HEK293 (cell line): ENCODE results near the gene MICU1.
A peak's percentile ranks its signal among the peaks of the same experiment; 100 is the strongest.

Source experiments
- CTCF ChIP-seq: fragments of 450-650 bp; formaldehyde crosslinking; IDR thresholded peaks from 2 replicates; pipeline ENCODE4 v1.5.1; 2016; ENCODE audit warnings: missing biosample characterization, missing genetic modification characterization
- GLIS1 ChIP-seq: fragments of 450-650 bp; formaldehyde crosslinking; IDR thresholded peaks from 2 replicates; pipeline ENCODE4 v1.5.1; 2016; ENCODE audit warnings: missing biosample characterization, missing genetic modification characterization
- HIC1 ChIP-seq: fragments of 450-650 bp; formaldehyde crosslinking; IDR thresholded peaks from 2 replicates; pipeline ENCODE4 v1.5.1; 2016; ENCODE audit warnings: missing biosample characterization, missing genetic modification characterization
- IKZF3 ChIP-seq: fragments of 450-650 bp; IDR thresholded peaks from 2 replicates; pipeline ENCODE4 v1.5.0; 2018; ENCODE audit warnings: missing biosample characterization, mild to moderate bottlenecking, missing genetic modification characterization, moderate library complexity
- KLF7 ChIP-seq: fragments of 450-650 bp; formaldehyde crosslinking; IDR thresholded peaks from 2 replicates; pipeline ENCODE4 v1.5.1; 2016; ENCODE audit warnings: missing biosample characterization, missing genetic modification characterization, borderline replicate concordance
- OSR2 ChIP-seq: fragments of 450-650 bp; formaldehyde crosslinking; IDR thresholded peaks from 2 replicates; pipeline ENCODE4 v1.5.1; 2016; ENCODE audit warnings: missing biosample characterization, missing genetic modification characterization
- REPIN1 ChIP-seq: fragments of 450-650 bp; formaldehyde crosslinking; IDR thresholded peaks from 2 replicates; pipeline ENCODE4 v1.5.1; 2017; ENCODE audit warnings: missing biosample characterization, missing genetic modification characterization, low read depth
- SCRT2 ChIP-seq: fragments of 450-650 bp; formaldehyde crosslinking; IDR thresholded peaks from 2 replicates; pipeline ENCODE4 v1.5.1; 2016; ENCODE audit warnings: missing biosample characterization, missing genetic modification characterization
- WT1 ChIP-seq: fragments of 450-650 bp; formaldehyde crosslinking; IDR thresholded peaks from 2 replicates; pipeline ENCODE4 v1.5.1; 2016; ENCODE audit warnings: missing biosample characterization, missing genetic modification characterization
- ZBTB20 ChIP-seq: fragments of 450-650 bp; formaldehyde crosslinking; IDR thresholded peaks from 2 replicates; pipeline ENCODE4 v1.5.1; 2016; ENCODE audit warnings: missing biosample characterization, missing genetic modification characterization
- ZBTB8A ChIP-seq: fragments of 450-650 bp; formaldehyde crosslinking; IDR thresholded peaks from 2 replicates; pipeline ENCODE4 v1.5.1; 2016; ENCODE audit warnings: missing biosample characterization, missing genetic modification characterization
- ZFP69B ChIP-seq: fragments of 450-650 bp; formaldehyde crosslinking; IDR thresholded peaks from 2 replicates; pipeline ENCODE4 v1.5.1; 2016; ENCODE audit warnings: missing biosample characterization, missing genetic modification characterization
- ZIC2 ChIP-seq: fragments of 450-650 bp; formaldehyde crosslinking; IDR thresholded peaks from 2 replicates; pipeline ENCODE4 v1.5.1; 2016; ENCODE audit warnings: missing biosample characterization, missing genetic modification characterization
- ZNF335 ChIP-seq: fragments of 450-650 bp; formaldehyde crosslinking; conservative IDR thresholded peaks from 2 replicates; pipeline ENCODE4 v1.5.1; 2016; ENCODE audit warnings: missing biosample characterization, missing genetic modification characterization
- ZNF341 ChIP-seq: fragments of 450-650 bp; formaldehyde crosslinking; IDR thresholded peaks from 2 replicates; pipeline ENCODE4; 2016; ENCODE audit warnings: low read depth, missing biosample characterization, missing genetic modification characterization
- ZNF354C ChIP-seq: fragments of 450-650 bp; formaldehyde crosslinking; IDR thresholded peaks from 2 replicates; pipeline ENCODE4 v1.5.1; 2016; ENCODE audit warnings: missing biosample characterization, missing genetic modification characterization, low read depth, borderline replicate concordance
- ZNF366 ChIP-seq: fragments of 450-650 bp; formaldehyde crosslinking; conservative IDR thresholded peaks from 2 replicates; pipeline ENCODE4 v1.5.1; 2016; ENCODE audit warnings: missing biosample characterization, missing genetic modification characterization
- ZNF48 ChIP-seq: fragments of 450-650 bp; formaldehyde crosslinking; IDR thresholded peaks from 2 replicates; pipeline ENCODE4 v1.5.1; 2016; ENCODE audit warnings: missing biosample characterization, missing genetic modification characterization
- ZNF558 ChIP-seq: fragments of 450-650 bp; formaldehyde crosslinking; IDR thresholded peaks from 2 replicates; pipeline ENCODE4 v1.5.1; 2016; ENCODE audit warnings: missing biosample characterization, missing genetic modification characterization
- ZNF623 ChIP-seq: fragments of 450-650 bp; formaldehyde crosslinking; IDR thresholded peaks from 2 replicates; pipeline ENCODE4 v1.5.1; 2016; ENCODE audit warnings: missing biosample characterization, missing genetic modification characterization
- ZNF76 ChIP-seq: fragments of 450-650 bp; formaldehyde crosslinking; IDR thresholded peaks from 2 replicates; pipeline ENCODE4; 2016; ENCODE audit warnings: low read depth, missing biosample characterization, missing genetic modification characterization, borderline replicate concordance
- ZSCAN23 ChIP-seq: fragments of 450-650 bp; formaldehyde crosslinking; IDR thresholded peaks from 2 replicates; pipeline ENCODE4 v1.5.1; 2016; ENCODE audit warnings: missing biosample characterization, missing genetic modification characterization
- ZSCAN30 ChIP-seq: fragments of 450-650 bp; IDR thresholded peaks from 2 replicates; pipeline ENCODE4 v1.5.1; 2018; ENCODE audit warnings: missing biosample characterization, mild to moderate bottlenecking, missing genetic modification characterization, moderate library complexity
- TF ChIP-seq, protein P1 (sequence below): fragments of 450-650 bp; formaldehyde crosslinking; IDR thresholded peaks from 2 replicates; pipeline ENCODE4 v1.5.1; 2016; ENCODE audit warnings: missing biosample characterization, missing genetic modification characterization
- TF ChIP-seq, protein P2 (sequence below): fragments of 450-650 bp; formaldehyde crosslinking; IDR thresholded peaks from 2 replicates; pipeline ENCODE4 v1.5.1; 2017; ENCODE audit warnings: missing biosample characterization, missing genetic modification characterization
- TF ChIP-seq, protein P3 (sequence below): fragments of 450-650 bp; formaldehyde crosslinking; IDR thresholded peaks from 2 replicates; pipeline ENCODE4 v1.5.1; 2016; ENCODE audit warnings: missing biosample characterization, missing genetic modification characterization

MICU1 gene

GRCh38 chr10:72320676-72321247 is 305.1 kb downstream of the MICU1 start (continued):
- no peak for TF ChIP-seq REPIN1 (tag by site-specific recombination)
- TF ChIP-seq, protein P1, sequence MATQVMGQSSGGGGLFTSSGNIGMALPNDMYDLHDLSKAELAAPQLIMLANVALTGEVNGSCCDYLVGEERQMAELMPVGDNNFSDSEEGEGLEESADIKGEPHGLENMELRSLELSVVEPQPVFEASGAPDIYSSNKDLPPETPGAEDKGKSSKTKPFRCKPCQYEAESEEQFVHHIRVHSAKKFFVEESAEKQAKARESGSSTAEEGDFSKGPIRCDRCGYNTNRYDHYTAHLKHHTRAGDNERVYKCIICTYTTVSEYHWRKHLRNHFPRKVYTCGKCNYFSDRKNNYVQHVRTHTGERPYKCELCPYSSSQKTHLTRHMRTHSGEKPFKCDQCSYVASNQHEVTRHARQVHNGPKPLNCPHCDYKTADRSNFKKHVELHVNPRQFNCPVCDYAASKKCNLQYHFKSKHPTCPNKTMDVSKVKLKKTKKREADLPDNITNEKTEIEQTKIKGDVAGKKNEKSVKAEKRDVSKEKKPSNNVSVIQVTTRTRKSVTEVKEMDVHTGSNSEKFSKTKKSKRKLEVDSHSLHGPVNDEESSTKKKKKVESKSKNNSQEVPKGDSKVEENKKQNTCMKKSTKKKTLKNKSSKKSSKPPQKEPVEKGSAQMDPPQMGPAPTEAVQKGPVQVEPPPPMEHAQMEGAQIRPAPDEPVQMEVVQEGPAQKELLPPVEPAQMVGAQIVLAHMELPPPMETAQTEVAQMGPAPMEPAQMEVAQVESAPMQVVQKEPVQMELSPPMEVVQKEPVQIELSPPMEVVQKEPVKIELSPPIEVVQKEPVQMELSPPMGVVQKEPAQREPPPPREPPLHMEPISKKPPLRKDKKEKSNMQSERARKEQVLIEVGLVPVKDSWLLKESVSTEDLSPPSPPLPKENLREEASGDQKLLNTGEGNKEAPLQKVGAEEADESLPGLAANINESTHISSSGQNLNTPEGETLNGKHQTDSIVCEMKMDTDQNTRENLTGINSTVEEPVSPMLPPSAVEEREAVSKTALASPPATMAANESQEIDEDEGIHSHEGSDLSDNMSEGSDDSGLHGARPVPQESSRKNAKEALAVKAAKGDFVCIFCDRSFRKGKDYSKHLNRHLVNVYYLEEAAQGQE (tag by site-specific recombination): peak; percentile 61
- TF ChIP-seq ZNF341 (tag by site-specific recombination): peak; percentile 80
- peak; percentile 99 for TF ChIP-seq IKZF3 (tag by site-specific recombination)
- TF ChIP-seq ZNF558: peak; percentile 77
- TF ChIP-seq ZNF354C (tag by site-specific recombination): no peak
- peak; percentile 58 for TF ChIP-seq ZNF335 (tag by site-specific recombination)
- peak; percentile 100 for TF ChIP-seq ZNF366
- TF ChIP-seq, protein P2, sequence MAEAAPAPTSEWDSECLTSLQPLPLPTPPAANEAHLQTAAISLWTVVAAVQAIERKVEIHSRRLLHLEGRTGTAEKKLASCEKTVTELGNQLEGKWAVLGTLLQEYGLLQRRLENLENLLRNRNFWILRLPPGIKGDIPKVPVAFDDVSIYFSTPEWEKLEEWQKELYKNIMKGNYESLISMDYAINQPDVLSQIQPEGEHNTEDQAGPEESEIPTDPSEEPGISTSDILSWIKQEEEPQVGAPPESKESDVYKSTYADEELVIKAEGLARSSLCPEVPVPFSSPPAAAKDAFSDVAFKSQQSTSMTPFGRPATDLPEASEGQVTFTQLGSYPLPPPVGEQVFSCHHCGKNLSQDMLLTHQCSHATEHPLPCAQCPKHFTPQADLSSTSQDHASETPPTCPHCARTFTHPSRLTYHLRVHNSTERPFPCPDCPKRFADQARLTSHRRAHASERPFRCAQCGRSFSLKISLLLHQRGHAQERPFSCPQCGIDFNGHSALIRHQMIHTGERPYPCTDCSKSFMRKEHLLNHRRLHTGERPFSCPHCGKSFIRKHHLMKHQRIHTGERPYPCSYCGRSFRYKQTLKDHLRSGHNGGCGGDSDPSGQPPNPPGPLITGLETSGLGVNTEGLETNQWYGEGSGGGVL (tag by site-specific recombination): peak; percentile 93
- peak; percentile 100 for TF ChIP-seq ZFP69B (tag by site-specific recombination)
- peak; percentile 83 for TF ChIP-seq GLIS1
- peak; percentile 99 for TF ChIP-seq SCRT2 (tag by site-specific recombination)
- no peak for TF ChIP-seq CTCF (tag by site-specific recombination)
- TF ChIP-seq, protein P3, sequence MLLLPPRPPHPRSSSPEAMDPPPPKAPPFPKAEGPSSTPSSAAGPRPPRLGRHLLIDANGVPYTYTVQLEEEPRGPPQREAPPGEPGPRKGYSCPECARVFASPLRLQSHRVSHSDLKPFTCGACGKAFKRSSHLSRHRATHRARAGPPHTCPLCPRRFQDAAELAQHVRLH: 0 out of 2 replicates have a peak, but pooled peaks have one; percentile 41
- TF ChIP-seq OSR2: peak; percentile 64
- peak; percentile 98 for TF ChIP-seq ZSCAN30 (tag by site-specific recombination)
- TF ChIP-seq ZBTB8A (tag by site-specific recombination): peak; percentile 86
- peak; percentile 75; the same call in 1 of the 2 replicates for TF ChIP-seq HIC1 (tag by site-specific recombination)
- peak; percentile 32 for TF ChIP-seq ZNF623 (tag by site-specific recombination)
- no peak for TF ChIP-seq ZNF48 (tag by site-specific recombination)
- TF ChIP-seq KLF7 (tag by site-specific recombination): peak; percentile 76; the same call in 1 of the 2 replicates
- peak; percentile 59; the same call in 1 of the 2 replicates for TF ChIP-seq WT1 (tag by site-specific recombination)
- peak; percentile 90 for TF ChIP-seq ZIC2 (tag by site-specific recombination)
- TF ChIP-seq ZSCAN23: peak; percentile 73
- peak; percentile 95 for TF ChIP-seq ZBTB20 (tag by site-specific recombination)
- peak; percentile 79; the same call in 1 of the 2 replicates for TF ChIP-seq ZNF76 (tag by site-specific recombination)
